GM21381 (cell line): ENCODE results near the gene LMAN1L.

Experiments
- ATAC-seq: cut with Tn5 transposase; IDR thresholded peaks from one replicate; pipeline ENCODE4 v1.9.1; 2021; ENCODE audit warnings: mild to moderate bottlenecking, moderate library complexity; ENCODE audit not compliant: unreplicated experiment

LMAN1L gene

GRCh38 chr15:74809956-74810355 is 2.7 kb upstream of the LMAN1L start:
- no peak for ATAC-seq

- ATAC-seq, result no peak
These were observed 2.7 kb downstream of the LMAN1L start for GRCh38 chr15:74815121-74815934.

GRCh38 chr15:74815961-74816360 is 3.3 kb downstream of the LMAN1L start:
- ATAC-seq, result no peak

- ATAC-seq, result no peak
These were observed 4.2 kb downstream of the LMAN1L start for GRCh38 chr15:74816624-74817369.

- no peak for ATAC-seq
These were observed 4.7 kb downstream of the LMAN1L start for GRCh38 chr15:74817370-74817737.

GRCh38 chr15:74820056-74820455 is 7.4 kb downstream of the LMAN1L start:
- ATAC-seq, result no peak

- peak; percentile 57 for ATAC-seq
These were observed 8.6 kb downstream of the LMAN1L start for GRCh38 chr15:74821091-74821789.

GRCh38 chr15:74821790-74822158 is 9.1 kb downstream of the LMAN1L start:
- no peak for ATAC-seq

GRCh38 chr15:74822233-74822632 is 9.6 kb downstream of the LMAN1L start:
- no peak for ATAC-seq

- ATAC-seq, result no peak
These were observed 10.7 kb downstream of the LMAN1L start for GRCh38 chr15:74823324-74823723.

- no peak for ATAC-seq
These were observed 12.3 kb downstream of the LMAN1L start for GRCh38 chr15:74824976-74825375.

- no peak for ATAC-seq
These were observed 13.2 kb downstream of the LMAN1L start for GRCh38 chr15:74825866-74826265.

GRCh38 chr15:74826364-74826819 is 13.8 kb downstream of the LMAN1L start, which contains the start of gene CPLX3:
TSS of gene CPLX3 (plus strand) at chr15:74826627. CDS start at chr15:74826704, 77 bp downstream.
- ATAC-seq, result no peak

- ATAC-seq, result no peak
These were observed 14.3 kb downstream of the LMAN1L start for GRCh38 chr15:74826921-74827320.

- no peak for ATAC-seq
These were observed 15.0 kb downstream of the LMAN1L start for GRCh38 chr15:74827614-74828013.

- no peak for ATAC-seq
These were observed 16.2 kb downstream of the LMAN1L start for GRCh38 chr15:74828835-74829234.

- no peak for ATAC-seq
These were observed 16.9 kb downstream of the LMAN1L start for GRCh38 chr15:74829486-74829885.

GRCh38 chr15:74829991-74830390 is 17.4 kb downstream of the LMAN1L start:
- no peak for ATAC-seq

- ATAC-seq, result no peak
These were observed 18.2 kb downstream of the LMAN1L start for GRCh38 chr15:74830868-74831267.

GRCh38 chr15:74831813-74832495 is 19.3 kb downstream of the LMAN1L start:
- no peak for ATAC-seq

GRCh38 chr15:74832826-74833225 is 20.2 kb downstream of the LMAN1L start:
- ATAC-seq, result no peak
